ENCODE measurements around the gene SYT6. TPM values are rescaled to one million over a fixed set of nuclear protein-coding genes. Genes with fewer than 3 reads are reported as not detected.

The SYT6 gene
- total RNA-seq, 1 experiment from 2014 or later: 66.0 TPM

DNA sequence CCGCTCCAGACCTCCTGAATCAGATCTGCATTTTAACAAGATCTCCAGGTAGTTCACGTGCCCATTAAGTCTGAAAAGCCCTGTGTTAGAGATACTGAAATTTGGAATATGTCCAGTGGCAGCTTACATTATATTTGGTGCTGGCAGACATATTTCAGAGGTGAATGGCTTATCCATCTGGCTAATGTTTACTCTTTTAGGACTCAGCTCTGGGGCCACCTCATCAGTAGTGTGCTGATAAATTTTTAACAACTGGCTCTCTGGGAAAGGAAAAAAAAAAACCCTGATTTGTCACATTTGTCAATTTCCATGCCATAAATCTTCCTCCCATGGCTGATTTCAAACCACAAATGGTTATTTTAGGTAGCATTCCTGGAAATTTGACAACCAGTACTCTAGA is 25.3 kb upstream of the SYT6 start:
- H3K27ac ChIP-seq (ENCODE audit: low read depth, low read length, poor library complexity, severe bottlenecking): no peak overlapping the region
- no peaks in the 10 kb centered on the region for H3K36me3 ChIP-seq (ENCODE audit: insufficient read depth, low read length, poor library complexity, severe bottlenecking)
- TF ChIP-seq, protein P1, sequence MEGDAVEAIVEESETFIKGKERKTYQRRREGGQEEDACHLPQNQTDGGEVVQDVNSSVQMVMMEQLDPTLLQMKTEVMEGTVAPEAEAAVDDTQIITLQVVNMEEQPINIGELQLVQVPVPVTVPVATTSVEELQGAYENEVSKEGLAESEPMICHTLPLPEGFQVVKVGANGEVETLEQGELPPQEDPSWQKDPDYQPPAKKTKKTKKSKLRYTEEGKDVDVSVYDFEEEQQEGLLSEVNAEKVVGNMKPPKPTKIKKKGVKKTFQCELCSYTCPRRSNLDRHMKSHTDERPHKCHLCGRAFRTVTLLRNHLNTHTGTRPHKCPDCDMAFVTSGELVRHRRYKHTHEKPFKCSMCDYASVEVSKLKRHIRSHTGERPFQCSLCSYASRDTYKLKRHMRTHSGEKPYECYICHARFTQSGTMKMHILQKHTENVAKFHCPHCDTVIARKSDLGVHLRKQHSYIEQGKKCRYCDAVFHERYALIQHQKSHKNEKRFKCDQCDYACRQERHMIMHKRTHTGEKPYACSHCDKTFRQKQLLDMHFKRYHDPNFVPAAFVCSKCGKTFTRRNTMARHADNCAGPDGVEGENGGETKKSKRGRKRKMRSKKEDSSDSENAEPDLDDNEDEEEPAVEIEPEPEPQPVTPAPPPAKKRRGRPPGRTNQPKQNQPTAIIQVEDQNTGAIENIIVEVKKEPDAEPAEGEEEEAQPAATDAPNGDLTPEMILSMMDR (conservative IDR thresholded peaks at IDR 0.05; ENCODE audit: low read depth, low read length): no peak
- TF ChIP-seq EZH2 (IDR thresholded peaks at IDR 0.05; ENCODE audit: borderline replicate concordance, low read depth, low read length, poor library complexity, severe bottlenecking): no peak
- H3K4me1 ChIP-seq (ENCODE audit: insufficient read depth, low read length, poor library complexity, severe bottlenecking): no peaks in the 10 kb centered on the region
- H3K27me3 ChIP-seq (replicated peaks; ENCODE audit: insufficient read depth, low read depth, low read length, poor library complexity): no peaks in the 10 kb centered on the region
- no TSS peak for BruUV-seq (replicated peaks)
- ChIA-PET POLR2A (ENCODE audit: low non-redundant PET) (no interaction called here), CTCF (no interaction called here)
- no peak for DNase-seq (ENCODE audit: low spot score)
- intact Hi-C loops (cut with micrococcal nuclease; ENCODE audit: unreplicated experiment): no loop called here
- H3K9me3 ChIP-seq (ENCODE audit: low read depth, low read length, poor library complexity, severe bottlenecking): no peaks in the 10 kb centered on the region
- no peak overlapping the region for H3K4me3 ChIP-seq (ENCODE audit: low read depth, low read length, poor library complexity, severe bottlenecking)

GRCh38 chr1:114177282-114177681 is 23.6 kb upstream of the SYT6 start:
- intact Hi-C loops (cut with micrococcal nuclease; ENCODE audit: unreplicated experiment): no loop called here
- Histone ChIP-seq H3K36me3 (ENCODE audit: insufficient read depth, low read length, poor library complexity, severe bottlenecking) (no peaks in the 10 kb centered on the region), H3K4me3 (ENCODE audit: low read depth, low read length, poor library complexity, severe bottlenecking) (no peak overlapping the region), H3K9me3 (ENCODE audit: low read depth, low read length, poor library complexity, severe bottlenecking) (no peaks in the 10 kb centered on the region), H3K4me1 (ENCODE audit: insufficient read depth, low read length, poor library complexity, severe bottlenecking) (no peaks in the 10 kb centered on the region), H3K27ac (ENCODE audit: low read depth, low read length, poor library complexity, severe bottlenecking) (no peak overlapping the region), H3K27me3 (replicated peaks; ENCODE audit: insufficient read depth, low read depth, low read length, poor library complexity) (no peaks in the 10 kb centered on the region)
- POLR2A ChIA-PET (ENCODE audit: low non-redundant PET): no interaction called here
- CTCF ChIA-PET: no interaction called here
- no TSS peak for BruUV-seq (replicated peaks)
- DNase-seq (ENCODE audit: low spot score): no peak
- TF ChIP-seq, protein P1 (conservative IDR thresholded peaks at IDR 0.05; ENCODE audit: low read depth, low read length): no peak
- no peak for TF ChIP-seq EZH2 (IDR thresholded peaks at IDR 0.05; ENCODE audit: borderline replicate concordance, low read depth, low read length, poor library complexity, severe bottlenecking)

- H3K9me3 ChIP-seq (ENCODE audit: low read depth, low read length, poor library complexity, severe bottlenecking): no peaks in the 10 kb centered on the region
- H3K36me3 ChIP-seq (ENCODE audit: insufficient read depth, low read length, poor library complexity, severe bottlenecking): no peaks in the 10 kb centered on the region
- ChIA-PET POLR2A (ENCODE audit: low non-redundant PET) (no interaction called here), CTCF (no interaction called here)
- H3K4me3 ChIP-seq (ENCODE audit: low read depth, low read length, poor library complexity, severe bottlenecking): no peak overlapping the region
- BruUV-seq (replicated peaks): no TSS peak
- intact Hi-C loops (cut with micrococcal nuclease; ENCODE audit: unreplicated experiment): no loop called here
- no peak for DNase-seq (ENCODE audit: low spot score)
- TF ChIP-seq, protein P1 (conservative IDR thresholded peaks at IDR 0.05; ENCODE audit: low read depth, low read length): no peak
- TF ChIP-seq EZH2 (IDR thresholded peaks at IDR 0.05; ENCODE audit: borderline replicate concordance, low read depth, low read length, poor library complexity, severe bottlenecking): no peak
- H3K27me3 ChIP-seq (replicated peaks; ENCODE audit: insufficient read depth, low read depth, low read length, poor library complexity): no peaks in the 10 kb centered on the region
- no peak overlapping the region for H3K27ac ChIP-seq (ENCODE audit: low read depth, low read length, poor library complexity, severe bottlenecking)
- no peaks in the 10 kb centered on the region for H3K4me1 ChIP-seq (ENCODE audit: insufficient read depth, low read length, poor library complexity, severe bottlenecking)
Observed at GRCh38 chr1:114176366-114176765, 22.7 kb upstream of the SYT6 start.
